Trophoblast cell (in vitro differentiated cells and primary cell): Measurements from ENCODE around the gene CCL25.

Experiments used
- DNase-seq, 2 donors: peaks; one replicate each; pipeline ENCODE4 v3.0.0-alpha.2; 2016
- H2AFZ ChIP-seq: 2 replicates; pipeline ENCODE4 v1.6.1; 2013; ENCODE audit warnings: low read length, moderate library complexity, mild to moderate bottlenecking; ENCODE audit not compliant: insufficient read depth, poor library complexity
- H2AK5ac ChIP-seq: 2 replicates; pipeline ENCODE4 v1.6.1; 2013; ENCODE audit warnings: mild to moderate bottlenecking, low read length
- H2BK120ac ChIP-seq: 2 replicates; pipeline ENCODE4 v1.6.1; 2013; ENCODE audit warnings: low read length, mild to moderate bottlenecking, moderate library complexity; ENCODE audit not compliant: insufficient read depth, poor library complexity
- H2BK12ac ChIP-seq: 2 replicates; pipeline ENCODE4 v1.6.1; 2013; ENCODE audit warnings: mild to moderate bottlenecking, low read length, moderate library complexity
- H2BK5ac ChIP-seq: 2 replicates; pipeline ENCODE4 v1.6.1; 2013; ENCODE audit warnings: low read length, low read depth, moderate library complexity, mild to moderate bottlenecking; ENCODE audit not compliant: poor library complexity
- H3K14ac ChIP-seq: 2 replicates; pipeline ENCODE4 v1.6.1; 2013; ENCODE audit warnings: mild to moderate bottlenecking, low read length
- H3K18ac ChIP-seq: 2 replicates; pipeline ENCODE4 v1.6.1; 2013; ENCODE audit warnings: mild to moderate bottlenecking, low read length
- H3K23ac ChIP-seq: 2 replicates; pipeline ENCODE4 v1.6.1; 2013; ENCODE audit warnings: low read length
- H3K27ac ChIP-seq: 2 replicates; pipeline ENCODE4 v1.5.1; 2013; ENCODE audit warnings: low read depth, mild to moderate bottlenecking, inconsistent platforms, low read length, moderate library complexity
- H3K27me3 ChIP-seq: 2 replicates; pipeline ENCODE4 v1.6.1; 2013; ENCODE audit warnings: inconsistent platforms, mild to moderate bottlenecking, low read length, moderate library complexity; ENCODE audit not compliant: insufficient read depth
- H3K36me3 ChIP-seq, 2 experiments: 1 replicate in 1 of 2; 2 replicates in 1 of 2; pipeline ENCODE4 v1.6.1; 2013; ENCODE audit warnings: low read length in 2 of 2, mild to moderate bottlenecking in 2 of 2, moderate library complexity in 1 of 2; ENCODE audit not compliant: insufficient read depth in 2 of 2, control insufficient read depth in 1 of 2
- H3K4ac ChIP-seq: 2 replicates; pipeline ENCODE4 v1.6.1; 2013; ENCODE audit warnings: low read depth, mild to moderate bottlenecking, low read length, moderate library complexity
- H3K4me1 ChIP-seq, 2 experiments: 1 replicate in 1 of 2; 2 replicates in 1 of 2; pipeline ENCODE4 v1.6.1; 2013; ENCODE audit warnings: low read length in 2 of 2, mild to moderate bottlenecking in 2 of 2, moderate library complexity in 1 of 2; ENCODE audit not compliant: insufficient read depth in 2 of 2, control insufficient read depth in 1 of 2
- H3K4me2 ChIP-seq: 2 replicates; pipeline ENCODE4 v1.6.1; 2013; ENCODE audit warnings: inconsistent platforms, mild to moderate bottlenecking, low read length, moderate library complexity
- H3K4me3 ChIP-seq: 2 replicates; pipeline ENCODE4 v1.5.1; 2013; ENCODE audit warnings: mild to moderate bottlenecking, low read depth, low read length, inconsistent platforms
- H3K79me1 ChIP-seq: one replicate; pipeline ENCODE4 v1.6.1; 2013; ENCODE audit warnings: low read length
- H3K79me2 ChIP-seq: 2 replicates; pipeline ENCODE4 v1.6.1; 2013; ENCODE audit warnings: low read length, mild to moderate bottlenecking; ENCODE audit not compliant: control insufficient read depth, insufficient read depth, poor library complexity
- H3K9ac ChIP-seq: 2 replicates; pipeline ENCODE4 v1.6.1; 2013; ENCODE audit warnings: mild to moderate bottlenecking, low read length
- H3K9me3 ChIP-seq: 2 replicates; pipeline ENCODE4 v1.6.1; 2013; ENCODE audit warnings: low read depth, mild to moderate bottlenecking, control low read depth, inconsistent platforms, low read length; ENCODE audit not compliant: insufficient read depth
- H4K12ac ChIP-seq: 2 replicates; pipeline ENCODE4 v1.6.1; 2013; ENCODE audit warnings: low read depth, mild to moderate bottlenecking, low read length, moderate library complexity
- H4K8ac ChIP-seq: 2 replicates; pipeline ENCODE4 v1.6.1; 2013; ENCODE audit warnings: low read depth, mild to moderate bottlenecking, low read length, moderate library complexity
- H4K91ac ChIP-seq: one replicate; pipeline ENCODE4 v1.6.1; 2013; ENCODE audit warnings: low read depth, mild to moderate bottlenecking, low read length, moderate library complexity
- WGBS: extraction: QIAGEN DNeasy Blood & Tissue Kit; methylation state at CpG from one replicate; pipeline ENCODE4 v1.1.7; 2013; ENCODE audit warnings: missing lambda C conversion rate; ENCODE audit not compliant: insufficient read length, insufficient coverage; ENCODE audit errors: extremely low coverage; 5-methylcytosine and 5-hydroxymethylcytosine counted together

The CCL25 gene

DNA sequence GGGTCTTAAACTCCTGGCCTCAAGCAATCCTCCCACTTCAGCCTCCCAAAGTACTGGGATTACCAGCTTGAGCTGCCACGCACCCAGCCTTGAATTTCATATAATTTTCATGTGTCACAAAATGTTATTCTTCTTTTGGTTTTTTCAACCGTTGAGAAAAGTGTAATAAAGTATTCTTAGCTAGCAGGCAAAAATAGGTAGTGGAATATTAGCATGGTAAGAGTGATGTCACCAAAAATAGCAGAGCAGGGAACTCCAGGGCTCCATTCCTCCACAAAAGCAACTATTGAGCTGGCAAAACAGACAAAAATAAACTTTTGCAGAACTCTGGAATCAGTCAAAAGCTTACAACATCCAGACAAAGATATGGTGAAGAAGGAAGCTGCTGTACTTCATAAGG is 52.9 kb downstream of the CCL25 start:
- Histone ChIP-seq H3K4me2 (no peak overlapping the region), H2BK12ac (no peak overlapping the region), H3K4me3 (no peak overlapping the region), H4K12ac (no peak overlapping the region), H2AK5ac (no peak overlapping the region), H2BK120ac (no peak overlapping the region), H3K18ac (no peak overlapping the region), H4K91ac (no peak overlapping the region), H3K9me3 (no peaks in the 10 kb centered on the region), H3K4ac (no peak overlapping the region), H3K27me3 (no peaks in the 10 kb centered on the region), H3K4me1 (no peaks in the 10 kb centered on the region), H3K27ac (no peak overlapping the region), H3K14ac (no peak overlapping the region), H3K9ac (no peak overlapping the region), H3K23ac (no peak overlapping the region), H3K79me2 (no peaks in the 10 kb centered on the region), H2AFZ (no peak overlapping the region), H2BK5ac (no peak overlapping the region), H3K36me3 (peaks cover 17 to 42% of the 10 kb centered on the region in 2 experiments), H3K79me1 (no peaks in the 10 kb centered on the region), H4K8ac (no peak overlapping the region)
- no CpG with 5 or more reads among the region's 2 CpGs for WGBS
- DNase-seq, result no peak

DNA sequence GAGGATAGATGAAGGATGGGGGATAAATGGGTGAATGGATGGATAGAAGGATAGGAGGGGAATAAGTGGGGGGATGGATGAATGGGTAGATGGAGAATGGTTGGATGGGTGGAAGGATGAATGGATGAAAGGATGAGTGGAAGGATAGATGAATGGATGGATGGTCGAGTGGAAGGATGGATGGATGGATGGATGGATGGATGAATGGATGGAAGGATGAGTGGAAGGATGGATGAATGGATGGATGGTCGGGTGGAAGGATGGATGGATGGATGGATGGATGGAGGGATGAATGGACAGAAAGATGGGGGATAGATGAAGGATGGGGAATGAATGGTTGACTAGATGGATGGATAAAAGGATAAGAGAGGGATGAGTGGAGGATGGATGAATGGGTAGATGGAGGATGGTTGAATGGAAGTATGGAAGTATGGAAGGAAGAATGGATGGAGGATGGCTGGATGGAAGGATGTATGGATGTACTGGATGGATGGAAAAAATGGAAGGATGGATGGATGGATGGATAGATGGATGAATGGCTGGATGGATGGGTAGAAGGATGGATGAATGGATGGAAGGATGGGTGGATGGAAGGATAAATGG is 54.8 kb downstream of the CCL25 start:
- H2BK120ac ChIP-seq, result no peak overlapping the region
- H2BK5ac ChIP-seq, result no peak overlapping the region
- no peak overlapping the region for H2AK5ac ChIP-seq
- H4K91ac ChIP-seq, result no peak overlapping the region
- H3K9me3 ChIP-seq, result no peaks in the 10 kb centered on the region
- H3K18ac ChIP-seq, result no peak overlapping the region
- no peaks in the 10 kb centered on the region for H3K27me3 ChIP-seq
- H3K4me3 ChIP-seq, result no peak overlapping the region
- H3K23ac ChIP-seq, result no peak overlapping the region
- peaks cover 15 to 40% of the 10 kb centered on the region in 2 experiments for H3K36me3 ChIP-seq
- DNase-seq, result no peak
- H3K4me1 ChIP-seq, result no peaks in the 10 kb centered on the region
- H4K8ac ChIP-seq, result no peak overlapping the region
- no peak overlapping the region for H4K12ac ChIP-seq
- no peak overlapping the region for H3K4ac ChIP-seq
- 100% methylated on average over 2 of the region's 2 CpGs for WGBS
- no peaks in the 10 kb centered on the region for H3K79me2 ChIP-seq
- no peak overlapping the region for H2AFZ ChIP-seq
- H3K14ac ChIP-seq, result no peak overlapping the region
- no peak overlapping the region for H3K27ac ChIP-seq
- H3K4me2 ChIP-seq, result no peak overlapping the region
- H3K79me1 ChIP-seq, result no peaks in the 10 kb centered on the region
- H3K9ac ChIP-seq, result no peak overlapping the region
- H2BK12ac ChIP-seq, result no peak overlapping the region

GRCh38 chr19:8108560-8109445 is 56.2 kb downstream of the CCL25 start:
- Histone ChIP-seq H3K14ac (no peak overlapping the region), H3K79me2 (no peaks in the 10 kb centered on the region), H2AK5ac (no peak overlapping the region), H3K79me1 (no peaks in the 10 kb centered on the region), H2BK12ac (no peak overlapping the region), H3K4me1 (no peaks in the 10 kb centered on the region), H3K36me3 (peaks cover 9 to 35% of the 10 kb centered on the region in 2 experiments), H3K4me3 (no peak overlapping the region), H4K12ac (no peak overlapping the region), H4K91ac (no peak overlapping the region), H4K8ac (no peak overlapping the region), H3K4me2 (no peak overlapping the region), H3K4ac (no peak overlapping the region), H3K9me3 (no peaks in the 10 kb centered on the region), H2BK120ac (no peak overlapping the region), H3K27ac (no peak overlapping the region), H2AFZ (no peak overlapping the region), H2BK5ac (no peak overlapping the region), H3K23ac (no peak overlapping the region), H3K18ac (no peak overlapping the region), H3K27me3 (no peaks in the 10 kb centered on the region), H3K9ac (no peak overlapping the region)
- no CpG with 5 or more reads among the region's 19 CpGs for WGBS
- no peak for DNase-seq

- no peak overlapping the region for H3K4me2 ChIP-seq
- H3K27me3 ChIP-seq, result no peaks in the 10 kb centered on the region
- H2BK12ac ChIP-seq, result no peak overlapping the region
- H3K4me1 ChIP-seq, result no peaks in the 10 kb centered on the region
- no peak overlapping the region for H2AFZ ChIP-seq
- H3K9ac ChIP-seq, result no peak overlapping the region
- H3K36me3 ChIP-seq, result peaks cover 9 to 35% of the 10 kb centered on the region in 2 experiments
- WGBS, result no CpG with 5 or more reads among the region's 12 CpGs
- H3K79me2 ChIP-seq, result no peaks in the 10 kb centered on the region
- no peak overlapping the region for H3K4ac ChIP-seq
- H3K18ac ChIP-seq, result no peak overlapping the region
- no peak overlapping the region for H2AK5ac ChIP-seq
- no peak overlapping the region for H2BK5ac ChIP-seq
- no peak overlapping the region for H2BK120ac ChIP-seq
- H4K8ac ChIP-seq, result no peak overlapping the region
- DNase-seq, result no peak
- H3K9me3 ChIP-seq, result no peaks in the 10 kb centered on the region
- H3K27ac ChIP-seq, result no peak overlapping the region
- H4K91ac ChIP-seq, result no peak overlapping the region
- no peak overlapping the region for H3K4me3 ChIP-seq
- no peak overlapping the region for H4K12ac ChIP-seq
- no peaks in the 10 kb centered on the region for H3K79me1 ChIP-seq
- no peak overlapping the region for H3K23ac ChIP-seq
- no peak overlapping the region for H3K14ac ChIP-seq
Measured at GRCh38 chr19:8109455-8109854, 56.9 kb downstream of the CCL25 start.
